ENCODE measurements around the gene NELL2. TPM values are rescaled to one million over a fixed set of nuclear protein-coding genes. Genes with fewer than 3 reads are reported as not detected.

Gene NELL2
- polyA plus RNA-seq, 2 of the 4 experiments (the other 2 are of a cell fraction), result 0.16 TPM; not detected in 1

- H3K4me3 ChIP-seq, result no peak overlapping the region
- H3K4me2 ChIP-seq, result no peak overlapping the region
- WGBS (ENCODE audit: missing lambda C conversion rate), result 34% methylated on average over 8 of the region's 8 CpGs
These were observed 104.6 kb downstream of the NELL2 start for GRCh38 chr12:44771485-44772021.

GRCh38 chr12:44765796-44766195 is 110.3 kb downstream of the NELL2 start:
- peak in 1 of 2 experiments; percentile 75; a peak in 2 of 6 replicates for ATAC-seq
- Histone ChIP-seq H3K4me3 (no peak overlapping the region), H3K4me2 (no peak overlapping the region), H3K4me1 (no peaks in the 10 kb centered on the region), H3K27ac (no peak overlapping the region), H3K9me3 (no peaks in the 10 kb centered on the region)
- ChIA-PET POLR2A (no interaction called here), CTCF (interaction anchor here (0.7 to 2.8 kb wide), 3 partner anchors 9 to 17 kb away, joined by 3 to 10 read pairs (median 3); no protein-coding TSS in a partner anchor)
- DNase-seq (ENCODE audit: low read depth in 1 of 2, low spot score in 1 of 2), result peak in 1 of 2 experiments; percentile 20
- no peak for FAIRE-seq
- 9% methylated on average over 3 of the region's 3 CpGs for WGBS (ENCODE audit: missing lambda C conversion rate)
- TF ChIP-seq BHLHE40 (IDR thresholded peaks at IDR 0.05; ENCODE audit: low read depth, low read length) (no peak), POLR2A (IDR thresholded peaks at IDR 0.05; ENCODE audit: low read length) (no peak), HDAC2 (IDR thresholded peaks at IDR 0.05) (no peak), RCOR1 (IDR thresholded peaks at IDR 0.05; ENCODE audit: low read depth, low read length) (no peak), TFCP2L1 (CRISPR knock-in tag; IDR thresholded peaks at IDR 0.05) (no peak), BCL3 (IDR thresholded peaks at IDR 0.05) (no peak), ZC3H11A (IDR thresholded peaks at IDR 0.05) (no peak), CHD2 (IDR thresholded peaks at IDR 0.05; ENCODE audit: low read length, partially characterized antibody) (no peak), RAD21 (conservative IDR thresholded peaks at IDR 0.05 in 1 of 2, IDR thresholded peaks at IDR 0.05 in 1 of 2) (no peak), USF2 (IDR thresholded peaks at IDR 0.05) (no peak), EHMT2 (IDR thresholded peaks at IDR 0.05; ENCODE audit: low read depth) (no peak), FOXS1 (CRISPR knock-in tag; IDR thresholded peaks at IDR 0.05) (no peak), TP53 (CRISPR knock-in tag; IDR thresholded peaks at IDR 0.05) (no peak), NR3C1 (IDR thresholded peaks at IDR 0.05) (no peak), RFX5 (IDR thresholded peaks at IDR 0.05) (no peak), CTCF (IDR thresholded peaks at IDR 0.05) (no peak), FOSB (CRISPR knock-in tag; IDR thresholded peaks at IDR 0.05) (no peak)

More at GRCh38 chr12:44771485-44772021, 104.6 kb downstream of the NELL2 start:
- no peak for FAIRE-seq
- TF ChIP-seq ELK1 (IDR thresholded peaks at IDR 0.05; ENCODE audit: low read depth, low read length) (no peak), BCL3 (IDR thresholded peaks at IDR 0.05) (no peak), E2F6 (IDR thresholded peaks at IDR 0.05; ENCODE audit: borderline replicate concordance, low read depth) (no peak), KDM1A (IDR thresholded peaks at IDR 0.05; ENCODE audit: low read depth) (no peak), MAZ (IDR thresholded peaks at IDR 0.05; ENCODE audit: borderline replicate concordance, low read depth, low read length) (no peak)
- no peak for ATAC-seq
- ChIA-PET POLR2A (no interaction called here), CTCF (interaction anchor here (0.9 to 1.4 kb wide), 2 partner anchors 9 to 160 kb away, joined by 3 read pairs; no protein-coding TSS in a partner anchor)
- Histone ChIP-seq H3K27ac (no peak overlapping the region), H3K9me3 (no peaks in the 10 kb centered on the region), H3K4me1 (no peaks in the 10 kb centered on the region)
- no peak for DNase-seq (ENCODE audit: low read depth in 1 of 2, low spot score in 1 of 2)

Data from A549 (cell line).